GM19025 (cell line): ENCODE measurements around the gene RAPH1.
"Not testable (repeated sequence)": the region's sequence is repeated elsewhere in the genome, so short reads cannot be mapped to it uniquely, and the experiment has no call there.

Experiments
- ATAC-seq: cut with Tn5 transposase; IDR thresholded peaks from one replicate; pipeline ENCODE4 v1.9.1; 2021; ENCODE audit warnings: mild to moderate bottlenecking, low read depth, moderate library complexity; ENCODE audit not compliant: unreplicated experiment

Gene RAPH1

GRCh38 chr2:203547356-203547755 lies 12.3 kb upstream of the RAPH1 start:
- no peak for ATAC-seq

GRCh38 chr2:203544402-203544801 lies 9.3 kb upstream of the RAPH1 start:
- ATAC-seq: no peak

GRCh38 chr2:203543898-203544328 lies 8.8 kb upstream of the RAPH1 start:
- ATAC-seq: no peak

- not testable (repeated sequence) for ATAC-seq
Measured at GRCh38 chr2:203540598-203540997, 5.5 kb upstream of the RAPH1 start.

- ATAC-seq: not testable (repeated sequence)
Measured at GRCh38 chr2:203538237-203538636, 3.1 kb upstream of the RAPH1 start.

- not testable (repeated sequence) for ATAC-seq
Measured at GRCh38 chr2:203536586-203536951, 1.5 kb upstream of the RAPH1 start.

GRCh38 chr2:203535784-203536585 lies 884 bp upstream of the RAPH1 start:
- ATAC-seq: no peak

GRCh38 chr2:203534621-203535077 lies 452 bp downstream of the RAPH1 start:
- peak; percentile 12 for ATAC-seq

- ATAC-seq: no peak
Measured at GRCh38 chr2:203533676-203534591, 1.2 kb downstream of the RAPH1 start.

- no peak for ATAC-seq
Measured at GRCh38 chr2:203532957-203533658, 2.0 kb downstream of the RAPH1 start.

GRCh38 chr2:203527719-203528118 lies 7.4 kb downstream of the RAPH1 start:
- no peak for ATAC-seq

- ATAC-seq: not testable (repeated sequence)
Measured at GRCh38 chr2:203513268-203513667, 21.8 kb downstream of the RAPH1 start.

- no peak for ATAC-seq
Measured at GRCh38 chr2:203510941-203511305, 24.2 kb downstream of the RAPH1 start.

- no peak for ATAC-seq
Measured at GRCh38 chr2:203510256-203510940, 24.7 kb downstream of the RAPH1 start.

- not testable (repeated sequence) for ATAC-seq
Measured at GRCh38 chr2:203503460-203503859, 31.6 kb downstream of the RAPH1 start.

GRCh38 chr2:203501873-203502272 lies 33.2 kb downstream of the RAPH1 start:
- ATAC-seq: no peak

GRCh38 chr2:203500951-203501350 lies 34.1 kb downstream of the RAPH1 start:
- ATAC-seq: no peak

GRCh38 chr2:203500297-203500696 lies 34.8 kb downstream of the RAPH1 start:
- no peak for ATAC-seq

- no peak for ATAC-seq
Measured at GRCh38 chr2:203498161-203498560, 36.9 kb downstream of the RAPH1 start.

- no peak for ATAC-seq
Measured at GRCh38 chr2:203492965-203493364, 42.1 kb downstream of the RAPH1 start.
